ENCODE results near the gene SYT5. TPM values are rescaled to one million over a fixed set of nuclear protein-coding genes. Genes with fewer than 3 reads are reported as not detected.

SYT5 gene
- total RNA-seq, 1 experiment from 2014 or later, result 2.3 TPM

DNA sequence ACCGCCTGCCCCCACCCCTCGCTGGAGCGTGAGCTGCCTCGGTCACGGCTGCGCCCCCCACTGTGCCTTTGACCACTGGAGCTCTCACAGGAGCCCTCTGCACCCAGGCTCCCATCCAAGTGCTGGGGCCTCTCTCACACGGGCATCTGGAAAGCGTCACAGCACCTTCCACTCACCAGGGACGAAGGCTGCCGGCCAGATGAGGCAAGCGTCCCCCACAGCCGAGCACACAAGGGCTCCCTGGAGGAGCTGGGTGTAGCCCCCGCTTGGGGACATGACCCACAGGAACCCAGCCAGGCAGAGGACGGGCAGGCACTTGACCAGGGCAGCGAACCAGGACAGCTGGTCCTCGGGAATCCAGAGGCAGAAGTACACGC is 47.9 kb upstream of the SYT5 start:
- Histone ChIP-seq H3K9me3 (ENCODE audit: control insufficient read depth in 1 of 2, insufficient read depth in 1 of 2, low read depth in 1 of 2, low read length in 2 of 2) (no peaks in the 10 kb centered on the region), H2AFZ (ENCODE audit: low read depth, low read length, poor library complexity, severe bottlenecking) (no peak overlapping the region), H3K27me3 (ENCODE audit: insufficient read depth, low read length) (no peaks in the 10 kb centered on the region), H3K4me3 (replicated peaks in 1 of 2; ENCODE audit: low read depth in 1 of 2, low read length in 2 of 2) (no peak overlapping the region), H3K9ac (ENCODE audit: low read length) (no peak overlapping the region), H3K27ac (ENCODE audit: low read depth, low read length) (no peak overlapping the region), H4K20me1 (ENCODE audit: insufficient read depth) (no peaks in the 10 kb centered on the region), H3K9me2 (ENCODE audit: insufficient read depth) (no peaks in the 10 kb centered on the region), H3K36me3 (ENCODE audit: control insufficient read depth in 1 of 2, insufficient read depth in 2 of 2, low read length in 2 of 2) (peaks cover 0 to 16% of the 10 kb centered on the region in 2 experiments; a peak in 1 of 4 replicates), H3K79me2 (ENCODE audit: insufficient read depth, low read length) (no peaks in the 10 kb centered on the region; the same call in 1 of the 2 replicates), H3K4me2 (ENCODE audit: low read length) (no peak overlapping the region), H3K4me1 (ENCODE audit: control insufficient read depth in 1 of 2, insufficient read depth in 2 of 2, low read length in 2 of 2) (no peaks in the 10 kb centered on the region)
- ChIA-PET RAD21 (ENCODE audit: low non-redundant PET in 1 of 2, low total read pairs in 2 of 2, uncharacterized antibody in 2 of 2, unreplicated experiment in 2 of 2) (no interaction called here), CTCF (no interaction called here), POLR2A (no interaction called here)
- no peak for ATAC-seq
- no peak for DNase-seq (ENCODE audit: low read depth, low spot score)
- intact Hi-C loops (cut with micrococcal nuclease), result no loop called here
- TF ChIP-seq, protein P1, sequence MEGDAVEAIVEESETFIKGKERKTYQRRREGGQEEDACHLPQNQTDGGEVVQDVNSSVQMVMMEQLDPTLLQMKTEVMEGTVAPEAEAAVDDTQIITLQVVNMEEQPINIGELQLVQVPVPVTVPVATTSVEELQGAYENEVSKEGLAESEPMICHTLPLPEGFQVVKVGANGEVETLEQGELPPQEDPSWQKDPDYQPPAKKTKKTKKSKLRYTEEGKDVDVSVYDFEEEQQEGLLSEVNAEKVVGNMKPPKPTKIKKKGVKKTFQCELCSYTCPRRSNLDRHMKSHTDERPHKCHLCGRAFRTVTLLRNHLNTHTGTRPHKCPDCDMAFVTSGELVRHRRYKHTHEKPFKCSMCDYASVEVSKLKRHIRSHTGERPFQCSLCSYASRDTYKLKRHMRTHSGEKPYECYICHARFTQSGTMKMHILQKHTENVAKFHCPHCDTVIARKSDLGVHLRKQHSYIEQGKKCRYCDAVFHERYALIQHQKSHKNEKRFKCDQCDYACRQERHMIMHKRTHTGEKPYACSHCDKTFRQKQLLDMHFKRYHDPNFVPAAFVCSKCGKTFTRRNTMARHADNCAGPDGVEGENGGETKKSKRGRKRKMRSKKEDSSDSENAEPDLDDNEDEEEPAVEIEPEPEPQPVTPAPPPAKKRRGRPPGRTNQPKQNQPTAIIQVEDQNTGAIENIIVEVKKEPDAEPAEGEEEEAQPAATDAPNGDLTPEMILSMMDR (IDR thresholded peaks at IDR 0.05 in 2 of 3, conservative IDR thresholded peaks at IDR 0.05 in 1 of 3; ENCODE audit: borderline replicate concordance in 1 of 3, insufficient read depth in 1 of 3, low read depth in 2 of 3, low read length in 2 of 3), result no peak
- TF ChIP-seq, protein P2, sequence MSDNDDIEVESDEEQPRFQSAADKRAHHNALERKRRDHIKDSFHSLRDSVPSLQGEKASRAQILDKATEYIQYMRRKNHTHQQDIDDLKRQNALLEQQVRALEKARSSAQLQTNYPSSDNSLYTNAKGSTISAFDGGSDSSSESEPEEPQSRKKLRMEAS (IDR thresholded peaks at IDR 0.05), result no peak
- TF ChIP-seq YY1 (IDR thresholded peaks at IDR 0.05; ENCODE audit: extremely low read depth, insufficient replicate concordance, low read depth, low read length), result no peak
- TF ChIP-seq SIN3A (IDR thresholded peaks at IDR 0.05; ENCODE audit: low read depth), result no peak
- no peak for TF ChIP-seq TCF7L2 (IDR thresholded peaks at IDR 0.05; ENCODE audit: borderline replicate concordance, extremely low read depth, insufficient read depth, insufficient read length)
- no peak for TF ChIP-seq POLR2A (IDR thresholded peaks at IDR 0.05; ENCODE audit: borderline replicate concordance, extremely low read depth, insufficient read depth, insufficient read length)
- no peak for TF ChIP-seq EGR1 (IDR thresholded peaks at IDR 0.05; ENCODE audit: low read depth)
- TF ChIP-seq JUND (IDR thresholded peaks at IDR 0.05), result no peak
- TF ChIP-seq ZFX (IDR thresholded peaks at IDR 0.05), result no peak
- BruUV-seq (replicated peaks), result no TSS peak
